SKM-1 treated with dmso at 0.1 percent for 144 hours (cell line): ENCODE results near the gene TXK.

Experiments used
- DNase-seq: peaks from one replicate; lab custom pipeline; 2025; ENCODE audit not compliant: unreplicated experiment; lab: John Stamatoyannopoulos, UW

Gene TXK

DNA sequence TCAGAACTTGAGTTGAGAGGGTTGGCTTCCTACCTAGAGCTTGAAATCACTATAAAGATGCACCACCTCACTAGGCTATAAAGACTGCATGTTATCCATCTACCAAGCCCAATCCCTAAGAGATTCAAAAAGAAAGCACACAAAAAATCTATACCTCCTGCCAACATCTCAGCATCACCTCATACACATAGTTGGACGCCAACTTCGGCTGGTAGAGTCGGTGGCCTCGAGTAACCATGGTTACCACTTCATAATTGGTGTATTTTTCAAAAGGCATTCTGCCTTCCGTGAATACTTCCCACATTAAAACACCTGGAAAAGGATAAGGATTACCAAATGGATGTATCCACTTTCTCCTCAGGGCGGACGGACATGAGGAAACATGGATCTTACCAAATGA, 4.5 kb upstream of the TXK start:
- no peak for DNase-seq

DNA sequence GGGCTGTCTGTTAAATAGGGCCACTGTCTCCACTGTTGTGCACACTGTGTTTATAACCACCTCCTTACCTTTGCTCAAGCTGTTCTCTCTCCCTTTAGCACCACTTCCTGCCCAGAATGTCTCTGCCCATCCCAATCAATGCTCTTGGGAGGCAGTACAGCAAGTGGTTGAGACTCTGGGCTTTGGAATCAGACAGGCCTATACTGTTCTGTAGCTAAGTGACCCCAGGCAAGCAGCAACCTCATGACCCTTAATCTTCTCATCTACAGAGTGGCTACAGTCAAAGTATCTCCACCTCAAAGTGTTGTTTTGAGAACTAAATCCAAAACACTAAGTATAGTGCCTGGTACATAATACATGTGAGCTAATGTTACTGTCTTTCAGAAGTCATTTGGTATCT, 3.8 kb upstream of the TXK start:
- DNase-seq, result no peak

DNA sequence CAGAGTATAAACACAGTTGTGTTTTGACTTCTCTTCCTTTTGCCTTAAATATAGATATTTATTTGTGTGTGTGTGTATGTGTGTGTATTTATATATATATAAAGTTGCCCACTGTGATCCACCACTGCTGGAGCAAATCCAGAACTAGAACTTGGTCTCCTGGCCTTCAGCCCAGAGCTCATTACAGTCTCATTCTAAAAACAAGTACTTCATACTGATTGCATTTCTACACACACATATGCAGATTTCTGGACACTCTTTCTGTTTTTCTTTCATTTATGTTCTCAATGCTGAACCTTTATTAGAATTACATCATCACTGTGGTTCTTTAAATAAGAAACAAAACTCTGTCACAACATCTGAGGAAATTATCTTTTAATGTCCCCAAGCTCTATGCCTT, 381 bp downstream of the TXK start:
- no peak for DNase-seq

DNA sequence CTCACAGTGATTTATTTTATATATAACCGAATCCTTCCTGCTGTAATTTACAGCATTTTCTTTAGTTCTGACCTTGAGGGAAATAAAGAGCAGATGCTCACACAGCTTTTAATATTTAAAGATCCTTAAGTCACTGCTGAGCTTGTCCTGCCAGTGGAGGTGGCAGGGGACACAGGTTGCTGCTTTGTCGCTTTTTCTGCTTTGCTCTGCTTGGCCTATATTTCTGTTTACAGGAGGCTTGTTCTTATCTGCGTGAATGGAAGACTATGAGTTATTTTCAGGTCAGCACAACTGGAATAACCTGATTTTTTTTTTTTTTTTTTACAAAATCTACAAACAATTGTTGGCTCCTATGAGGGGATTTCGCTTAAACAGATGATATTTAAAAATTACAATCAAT, 2.3 kb downstream of the TXK start:
- no peak for DNase-seq

DNA sequence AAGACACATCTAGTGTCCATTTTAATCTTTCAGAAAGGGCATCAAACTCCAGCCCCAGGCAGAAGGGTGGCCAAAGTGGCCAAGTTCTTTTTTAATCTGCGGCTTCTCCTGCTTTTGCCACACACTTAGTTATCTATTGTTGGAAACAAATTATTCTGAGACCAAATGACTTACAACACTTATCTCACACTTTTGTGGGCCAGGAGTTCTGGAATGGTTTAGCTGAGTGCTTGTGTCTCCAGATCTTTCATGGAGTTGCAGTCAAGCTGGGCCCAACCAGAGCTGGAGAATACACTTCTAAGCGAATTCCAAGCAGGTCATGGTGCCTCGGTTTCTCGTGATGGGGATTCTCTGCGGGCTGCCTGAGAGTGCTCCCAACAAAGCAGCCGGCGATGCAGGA, 4.0 kb downstream of the TXK start:
- DNase-seq, result no peak

DNA sequence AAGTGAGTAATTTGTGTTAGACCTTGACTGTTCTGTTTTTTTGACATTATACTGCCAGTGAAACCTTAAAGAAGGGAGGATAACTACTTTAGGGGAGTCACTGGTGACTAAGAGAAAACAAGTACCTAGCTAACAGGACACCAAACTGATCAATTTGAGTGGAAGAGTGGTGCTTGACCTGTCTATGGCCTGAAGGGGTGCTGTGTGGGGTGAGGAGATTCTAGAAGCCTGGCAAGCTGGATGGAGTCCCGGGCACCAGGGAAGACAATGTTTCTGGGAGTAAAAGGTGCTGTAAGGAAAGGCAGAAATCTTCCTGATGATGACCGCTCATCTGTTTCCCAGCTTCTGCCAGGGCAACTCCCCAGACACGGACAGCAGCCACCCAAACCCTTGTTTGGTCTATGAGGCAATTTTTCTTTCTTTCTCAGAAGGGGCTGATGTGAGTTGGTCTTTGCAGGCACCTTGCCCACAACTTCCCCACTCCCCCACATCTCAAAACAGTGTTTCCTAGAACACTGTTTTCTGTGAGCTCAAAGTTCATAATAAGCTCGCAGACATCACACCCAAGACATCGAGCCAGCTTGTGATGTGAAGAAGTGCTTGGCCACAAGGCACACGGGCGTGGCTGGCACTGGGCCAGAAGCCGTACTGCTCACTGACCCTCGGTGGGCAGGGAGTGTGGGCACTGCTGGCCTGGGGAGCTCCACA, 4.6 kb downstream of the TXK start:
- DNase-seq, result no peak

DNA sequence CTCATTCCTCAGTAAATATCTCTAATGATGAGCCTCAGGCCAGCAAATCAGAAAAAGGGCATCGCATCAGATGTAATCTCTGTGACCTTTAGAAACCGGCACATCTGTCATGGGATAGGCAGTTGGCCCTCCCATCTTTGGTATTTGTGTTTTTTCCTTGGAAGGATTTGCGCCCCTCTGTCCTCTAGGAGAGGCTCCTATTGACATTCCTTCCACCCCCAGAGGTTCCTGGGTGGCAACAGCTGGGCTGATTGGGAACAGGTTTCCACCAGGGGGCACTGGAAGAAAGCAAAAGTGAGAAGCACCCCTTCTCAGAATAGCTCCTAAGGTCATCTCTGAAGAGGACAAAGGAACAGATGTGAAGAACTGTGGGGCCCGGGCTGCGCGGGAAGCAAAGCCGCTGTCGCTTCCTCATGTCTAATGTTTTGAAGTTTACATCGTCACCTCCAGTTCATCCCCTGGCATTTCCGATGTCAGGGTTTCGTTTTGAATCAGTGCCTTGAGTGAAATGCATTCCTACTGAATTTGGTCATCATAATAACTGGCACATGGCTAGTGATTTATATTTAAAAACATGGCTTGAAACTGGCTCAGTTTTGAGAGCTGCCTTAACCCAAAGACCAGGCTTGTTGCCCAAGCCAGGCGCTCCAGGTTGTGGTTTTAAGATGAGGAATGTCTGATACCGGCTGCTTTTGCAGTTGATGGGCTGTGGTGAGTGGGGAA, 6.2 kb downstream of the TXK start:
- DNase-seq, result peak; percentile 87

DNA sequence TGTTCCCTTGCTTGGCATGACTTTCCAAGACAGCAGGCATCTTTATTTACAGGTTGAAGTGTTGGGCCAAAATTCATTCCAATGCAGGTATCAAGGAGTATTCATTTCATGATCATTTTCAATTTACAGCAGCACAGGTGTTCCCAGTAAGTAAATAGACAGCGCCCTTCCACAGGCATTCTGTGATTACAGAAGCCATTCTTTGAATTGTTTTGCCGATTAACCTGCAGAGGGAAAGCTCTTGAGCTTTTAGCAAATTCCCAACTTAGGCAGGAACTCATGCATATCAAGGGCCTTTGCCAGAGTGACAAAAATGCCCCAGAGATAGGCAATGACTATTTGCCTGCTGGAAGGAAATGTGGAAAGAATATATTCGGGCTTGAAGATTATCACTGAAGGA, 6.8 kb downstream of the TXK start:
- DNase-seq, result no peak

DNA sequence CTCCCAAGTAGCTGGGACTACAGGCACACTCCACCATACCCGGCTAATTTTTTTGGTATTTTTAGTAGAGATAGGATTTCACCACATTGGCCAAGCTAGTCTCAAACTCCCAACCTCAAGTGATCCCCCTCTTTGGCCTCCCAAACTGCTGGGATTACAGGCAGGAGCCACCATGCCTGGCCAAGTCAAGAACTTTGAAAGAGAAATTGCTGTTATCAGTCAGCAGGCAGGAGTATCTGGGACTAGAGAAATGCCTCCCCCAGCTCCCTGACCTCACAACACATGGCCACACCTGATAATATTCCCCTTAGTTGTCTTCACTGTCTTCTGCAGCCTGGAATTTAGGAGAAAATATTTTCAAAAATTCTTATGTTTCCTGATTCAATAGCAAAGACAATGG, 7.4 kb downstream of the TXK start:
- DNase-seq, result no peak

DNA sequence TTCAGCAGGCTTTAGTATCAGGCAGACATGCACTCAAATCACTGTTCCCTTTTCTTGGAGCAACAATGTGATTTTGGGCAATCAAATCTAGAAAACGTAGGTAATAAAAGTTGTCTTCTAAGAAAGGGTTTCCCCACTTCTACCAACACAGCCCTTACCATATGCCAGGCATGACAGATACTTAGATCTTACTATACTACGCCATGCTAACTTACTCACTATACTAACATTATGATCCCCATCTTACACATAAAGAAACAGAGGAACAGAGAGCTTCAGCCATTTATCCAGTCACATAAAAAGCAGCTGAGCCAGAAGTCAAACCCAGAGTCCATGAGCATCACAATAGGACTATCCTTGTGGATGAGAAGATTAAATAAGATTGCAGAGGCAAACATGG, 9.2 kb downstream of the TXK start:
- DNase-seq, result no peak

DNA sequence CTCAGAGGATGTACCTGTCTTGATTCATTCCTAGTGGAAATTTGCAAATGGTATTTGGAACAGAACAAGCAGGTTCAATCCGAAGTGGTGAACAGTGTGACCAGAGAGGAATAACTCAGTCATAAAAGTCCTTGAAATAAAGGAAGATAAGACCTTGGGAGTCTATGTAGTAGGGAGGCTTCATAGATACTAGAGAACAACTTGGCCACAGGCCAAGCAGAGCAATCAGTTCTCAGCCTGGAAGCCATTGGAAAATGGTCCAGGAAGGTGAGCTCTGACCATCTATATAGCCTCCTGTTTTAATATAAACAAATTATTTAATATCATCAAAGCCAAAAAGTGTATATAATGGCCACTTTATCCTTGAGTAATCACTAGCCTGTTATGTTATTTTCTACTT, 11.3 kb downstream of the TXK start:
- DNase-seq, result no peak

DNA sequence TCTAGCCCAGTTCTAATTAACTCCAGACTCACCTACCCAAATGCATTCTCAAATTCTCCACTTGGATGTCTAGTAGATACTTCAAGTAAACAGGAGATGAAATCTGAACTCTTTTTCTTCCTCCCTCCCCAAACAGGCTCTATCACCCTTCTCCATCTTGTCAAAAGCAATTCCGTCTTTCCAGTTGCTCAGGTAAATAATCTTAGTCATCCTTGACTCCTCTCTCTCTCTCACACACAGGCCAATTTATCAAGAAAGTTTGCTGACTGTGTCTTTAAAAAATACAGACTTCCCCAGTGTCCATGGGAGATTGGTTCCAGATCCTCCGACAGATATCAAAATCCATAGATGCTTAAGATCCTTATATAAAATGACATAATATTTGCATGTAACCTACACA, 12.9 kb downstream of the TXK start:
- DNase-seq, result no peak

DNA sequence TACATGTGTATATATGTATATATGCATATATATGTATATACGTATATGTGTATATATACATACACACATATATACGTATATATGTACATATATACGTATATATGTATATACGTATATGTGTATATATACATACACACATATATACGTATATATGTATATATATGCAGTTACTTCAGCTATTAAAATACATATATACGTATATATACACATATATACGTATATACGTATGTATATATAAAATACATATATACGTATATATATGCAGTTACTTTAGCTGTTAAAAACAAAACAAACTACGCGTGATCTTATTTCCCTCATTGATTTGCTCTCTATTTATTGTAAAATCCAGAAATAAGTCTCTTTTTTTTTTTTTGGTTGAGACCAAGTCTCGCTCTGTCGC, 13.9 kb downstream of the TXK start:
- no peak for DNase-seq

DNA sequence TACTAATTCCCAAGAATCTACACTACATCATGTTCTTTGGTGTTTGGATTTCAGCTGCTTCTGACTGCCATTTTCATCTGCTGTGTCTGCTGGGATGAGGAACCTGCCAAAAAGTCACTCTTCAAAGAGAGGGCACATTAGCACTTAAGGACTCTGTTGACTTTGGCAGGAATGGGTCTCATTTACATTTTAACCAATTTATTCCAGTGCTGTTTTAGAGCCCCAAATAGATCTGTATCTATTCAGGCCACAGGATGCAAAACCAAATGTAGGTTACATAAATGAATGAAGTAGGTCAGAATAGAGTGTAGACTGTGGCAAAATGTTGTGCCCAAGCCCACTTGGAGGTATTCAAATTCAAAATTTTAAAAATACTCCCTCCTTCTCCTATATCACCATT, 14.4 kb downstream of the TXK start:
- DNase-seq, result no peak

DNA sequence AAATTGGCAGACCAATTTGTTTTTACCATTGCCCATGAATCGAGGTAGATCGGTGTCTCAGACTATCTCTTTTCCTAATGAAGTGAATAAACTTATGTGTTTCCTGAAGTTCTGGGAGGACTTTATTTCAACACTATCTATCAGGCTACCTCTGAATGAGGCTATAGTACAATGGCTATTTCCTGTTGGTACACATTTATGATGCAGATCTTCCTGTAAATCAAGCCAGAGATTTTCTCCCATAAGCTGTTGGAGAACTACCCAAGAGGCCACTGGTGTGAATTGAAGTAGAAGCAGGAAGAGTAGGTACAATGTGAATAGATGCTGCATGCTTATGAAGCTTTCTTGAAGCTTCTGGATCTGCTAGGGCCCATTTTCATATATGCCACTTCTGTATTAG, 16.0 kb downstream of the TXK start:
- DNase-seq, result no peak

DNA sequence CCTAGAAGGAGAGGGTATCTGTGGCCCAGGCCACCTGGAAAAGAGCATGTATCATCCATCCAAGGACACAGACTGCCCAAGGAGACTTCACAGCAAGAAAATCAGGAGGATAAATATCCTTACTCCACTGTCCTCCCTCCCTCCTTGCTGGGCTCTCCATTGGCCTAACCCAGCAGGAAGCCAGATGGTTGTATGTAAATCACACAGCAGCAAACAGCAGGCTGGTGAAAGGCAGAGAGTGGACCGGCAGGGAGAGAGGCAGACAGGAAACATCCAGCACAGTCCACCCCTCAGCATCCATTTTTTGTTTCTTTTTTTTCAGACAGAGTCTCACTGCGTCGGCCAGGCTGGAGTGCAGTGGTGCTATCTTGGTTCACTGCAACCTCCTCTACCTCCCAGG, 17.5 kb downstream of the TXK start:
- no peak for DNase-seq

DNA sequence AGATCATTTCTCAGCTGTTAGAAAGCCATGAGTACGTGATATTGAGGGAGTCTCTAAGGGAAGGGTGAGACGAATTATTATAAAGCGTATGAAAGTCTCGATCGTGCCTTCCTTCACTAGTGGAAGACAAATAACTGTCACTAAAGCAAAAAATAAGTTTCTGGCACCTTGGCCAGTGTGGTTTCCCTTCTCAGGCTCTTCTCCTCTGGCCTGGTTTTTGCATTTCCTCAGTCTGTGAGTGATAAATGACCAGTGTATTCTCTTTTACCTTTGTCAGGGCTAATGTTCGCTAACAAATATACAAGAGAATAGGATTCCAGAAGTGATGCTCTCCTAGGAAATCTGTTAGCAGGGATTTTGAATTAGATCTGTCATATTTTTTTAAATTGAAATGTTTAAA, 19.6 kb downstream of the TXK start:
- DNase-seq, result no peak

DNA sequence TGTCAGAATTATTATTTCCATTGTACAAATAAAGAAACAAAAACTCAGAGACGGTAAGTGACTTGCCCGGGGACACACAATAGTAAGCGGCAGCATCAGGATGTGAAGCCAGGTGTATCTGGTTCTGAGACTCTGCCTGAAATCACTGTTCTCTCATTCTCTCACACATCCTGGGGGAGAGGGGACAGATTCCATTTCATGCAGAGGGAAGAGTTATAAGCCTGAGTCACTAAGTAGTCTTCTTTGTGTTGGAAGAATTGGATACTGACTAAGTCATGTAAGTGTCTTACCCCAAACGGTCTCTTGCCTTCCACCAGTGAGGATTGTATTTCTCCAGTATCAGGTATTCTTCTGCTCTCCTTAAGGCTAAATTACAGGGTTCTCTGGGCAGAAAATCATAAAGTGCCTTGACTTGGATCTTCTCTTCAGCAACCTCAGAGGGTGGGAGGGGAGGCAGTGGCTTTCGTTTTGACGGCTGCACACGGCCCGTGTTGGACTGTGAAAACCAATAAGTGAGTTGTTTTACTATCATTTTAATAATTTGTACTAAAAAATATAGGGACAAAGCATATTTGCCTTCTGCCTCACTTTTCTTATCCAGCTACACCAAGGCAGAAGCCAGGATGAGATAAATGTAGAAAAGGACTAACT, 21.9 kb downstream of the TXK start:
- DNase-seq, result no peak

DNA sequence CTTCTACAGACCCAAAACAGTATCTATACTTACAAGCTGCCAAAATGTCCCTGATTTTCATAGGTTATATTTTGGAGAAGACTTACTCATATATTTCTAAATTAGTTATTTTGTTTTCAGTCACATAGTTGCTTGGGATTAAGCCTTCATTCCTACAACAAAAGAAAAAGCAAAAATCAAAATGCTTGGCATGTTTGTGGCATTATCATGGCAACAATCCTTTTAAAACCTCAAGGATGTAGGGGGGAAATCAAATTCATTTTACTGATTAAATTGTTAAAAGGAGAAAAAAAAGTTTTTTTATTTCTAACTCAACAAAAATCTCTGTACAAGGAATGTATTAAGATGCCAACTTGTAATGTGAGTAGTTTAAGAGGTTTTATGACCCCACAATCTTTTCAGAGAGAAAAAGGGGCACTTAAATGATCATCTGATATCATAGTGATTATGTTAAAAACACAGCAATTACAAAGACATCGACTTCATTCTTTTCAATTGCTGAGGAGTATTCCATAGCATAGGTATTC, 23.5 kb downstream of the TXK start:
- no peak for DNase-seq

DNA sequence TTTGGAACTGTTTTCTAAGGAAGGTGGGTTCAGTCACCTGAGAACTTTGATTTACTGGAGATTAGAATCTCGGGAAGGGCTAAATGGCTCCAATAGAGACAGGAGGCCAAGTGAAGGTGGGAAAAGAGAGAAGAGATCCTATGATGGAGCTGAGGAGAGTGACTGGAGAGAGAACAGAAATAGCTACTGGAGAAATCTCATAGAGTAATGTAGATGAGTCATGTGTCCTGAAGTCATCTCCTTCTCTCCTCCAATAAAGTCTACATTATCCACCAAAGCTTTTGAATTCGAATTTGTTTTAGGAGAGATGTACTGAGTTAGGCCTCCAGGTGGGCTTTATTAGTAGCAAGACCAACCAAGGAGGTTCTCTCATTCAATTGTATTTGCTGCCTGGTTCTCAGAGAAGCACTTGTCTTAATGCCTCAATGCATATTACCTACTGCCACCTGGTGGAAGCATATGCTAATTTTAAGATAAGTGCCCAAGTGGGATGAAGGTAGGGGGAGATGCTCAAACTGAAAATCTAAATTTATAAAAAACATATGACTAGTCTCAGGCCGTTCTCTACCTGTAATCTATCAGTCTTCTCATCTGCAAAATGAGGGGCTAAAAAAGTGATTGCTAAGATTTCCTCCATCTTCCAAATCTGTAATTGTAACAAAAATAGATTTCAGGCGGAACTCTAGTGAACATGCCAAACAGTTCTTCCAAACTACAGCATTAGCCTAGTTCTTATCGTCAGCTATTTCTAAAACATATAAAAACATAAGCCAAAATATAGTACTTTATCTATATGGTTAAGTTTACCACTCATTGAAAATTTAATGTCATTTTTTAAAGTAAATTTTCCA, 24.4 kb downstream of the TXK start:
- no peak for DNase-seq

DNA sequence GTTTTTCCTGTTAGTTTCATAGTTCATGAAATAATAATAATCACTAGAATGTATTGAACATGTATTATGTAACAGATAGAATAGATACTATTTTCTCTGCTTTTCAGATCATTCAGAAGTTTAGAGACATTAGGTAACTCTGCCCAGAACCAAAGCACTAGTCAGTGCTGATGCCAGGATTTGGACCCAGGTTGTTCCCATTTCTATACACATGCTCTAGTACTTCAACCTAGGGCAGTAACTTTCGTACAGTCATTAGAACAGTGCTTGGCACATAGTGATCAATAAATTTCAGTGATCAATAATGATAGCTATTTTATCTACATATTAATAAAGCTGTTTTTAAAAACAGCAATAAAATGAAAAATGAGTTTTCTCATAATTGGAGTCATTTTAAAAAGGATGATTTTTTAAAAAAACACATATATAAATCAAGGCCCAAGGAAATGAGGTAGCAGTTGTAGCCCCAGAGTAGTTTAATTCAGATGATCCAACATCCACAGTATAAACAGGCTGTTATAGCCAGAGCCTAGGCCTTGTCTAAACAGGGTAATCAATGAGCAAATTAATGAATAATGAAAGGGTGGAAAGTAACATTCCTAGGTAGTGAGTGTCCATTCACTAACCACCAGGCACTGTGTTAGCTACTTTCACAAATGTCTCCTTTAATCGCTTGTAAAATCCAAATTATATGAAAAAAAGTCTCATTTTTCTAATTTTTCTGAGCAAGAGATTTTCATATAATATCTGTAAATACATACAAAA, 25.6 kb downstream of the TXK start:
- DNase-seq, result no peak
